Measurements from ENCODE around the gene DPEP2NB.

DNA sequence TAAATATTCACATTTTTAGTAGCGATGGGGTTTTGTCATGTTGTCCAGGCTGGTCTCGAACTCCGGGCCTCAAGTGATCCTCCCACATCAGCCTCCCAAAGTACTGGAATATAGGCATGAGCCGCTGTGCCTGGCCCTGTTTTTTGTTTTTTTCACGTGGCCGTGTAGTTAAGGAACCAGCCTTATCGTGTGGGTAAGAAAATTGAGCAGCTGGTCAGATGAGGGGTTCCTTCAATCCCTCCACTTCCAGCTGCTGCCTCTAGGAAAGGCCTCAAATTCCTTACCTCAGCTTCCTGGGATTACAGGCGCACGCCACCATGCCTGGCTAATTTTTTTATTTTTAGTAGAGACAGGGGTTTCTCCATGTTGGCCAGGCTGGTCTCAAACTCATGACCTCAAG lies 10.5 kb downstream of the DPEP2NB start:
- TF ChIP-seq CTCF (IDR thresholded peaks at IDR 0.05): no peak
- TF ChIP-seq ZFX (IDR thresholded peaks at IDR 0.05; ENCODE audit: borderline replicate concordance): no peak

Data from 22Rv1 (cell line).